HG02981 (cell line): Measurements from ENCODE around the gene CKM.
"Not testable (repeated sequence)": the region's sequence is repeated elsewhere in the genome, so short reads cannot be mapped to it uniquely, and the experiment has no call there.

ENCODE experiments used
- ATAC-seq: cut with Tn5 transposase; IDR thresholded peaks from one replicate; pipeline ENCODE4 v1.9.1; 2021; ENCODE audit warnings: mild to moderate bottlenecking, moderate library complexity; ENCODE audit not compliant: unreplicated experiment

The CKM gene

DNA sequence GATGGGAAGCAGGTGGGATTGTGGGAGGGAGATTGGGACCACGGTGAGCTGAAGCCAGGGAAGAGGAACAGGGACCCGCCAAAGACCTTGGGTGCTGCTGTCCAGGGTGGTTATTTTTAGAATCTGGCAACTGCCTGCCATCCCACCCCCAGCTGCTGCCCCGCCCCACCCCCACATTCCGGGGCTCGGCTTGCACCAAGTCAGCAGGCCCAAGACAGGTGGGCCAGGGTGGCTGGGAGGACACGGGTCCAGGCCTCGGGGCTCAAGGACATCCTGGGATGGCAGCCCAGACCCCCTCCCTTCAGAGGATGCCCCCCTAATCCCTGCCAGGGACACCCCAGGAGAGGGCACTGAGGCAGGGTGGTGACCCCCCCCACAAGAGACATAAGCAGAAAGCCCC lies 827 bp downstream of the CKM start:
- no peak for ATAC-seq

DNA sequence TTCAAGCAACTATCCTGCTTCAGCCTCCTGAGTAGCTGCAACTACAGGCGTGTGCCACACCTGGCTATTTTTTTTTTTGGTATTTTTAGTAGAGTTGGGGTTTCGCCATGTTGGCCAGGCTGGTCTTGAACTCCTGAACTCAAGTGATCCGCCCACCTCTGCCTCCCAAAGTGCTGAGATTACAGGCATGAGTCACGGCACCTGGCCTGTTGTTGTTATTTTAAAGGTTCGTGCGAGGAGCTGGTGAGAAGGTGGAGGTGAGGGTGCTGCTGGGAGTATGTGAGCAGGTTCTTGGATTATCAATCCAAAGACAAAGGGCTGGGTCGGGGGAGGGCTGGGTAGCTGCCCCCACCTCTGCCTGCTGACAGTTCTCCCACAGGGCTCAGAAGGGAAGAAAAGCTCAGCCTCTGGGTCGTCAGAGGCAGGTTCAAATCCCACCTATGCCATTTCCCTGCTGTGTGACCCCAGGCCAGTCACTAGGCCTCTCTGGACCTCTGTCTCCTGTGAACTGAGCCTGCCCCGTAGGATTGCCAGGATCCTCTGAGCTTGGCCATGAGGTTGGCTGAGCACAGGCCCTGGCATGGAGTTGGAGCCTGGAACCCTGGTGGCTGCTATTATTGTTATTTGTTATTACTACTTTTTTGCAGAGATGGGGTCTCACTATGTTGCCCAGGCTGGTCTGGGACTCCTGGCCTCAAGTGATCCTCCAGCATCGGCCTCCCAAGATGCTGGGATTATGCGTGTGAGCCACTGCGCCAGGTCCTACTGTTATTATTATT lies 1.5 kb downstream of the CKM start:
- ATAC-seq = no peak

DNA sequence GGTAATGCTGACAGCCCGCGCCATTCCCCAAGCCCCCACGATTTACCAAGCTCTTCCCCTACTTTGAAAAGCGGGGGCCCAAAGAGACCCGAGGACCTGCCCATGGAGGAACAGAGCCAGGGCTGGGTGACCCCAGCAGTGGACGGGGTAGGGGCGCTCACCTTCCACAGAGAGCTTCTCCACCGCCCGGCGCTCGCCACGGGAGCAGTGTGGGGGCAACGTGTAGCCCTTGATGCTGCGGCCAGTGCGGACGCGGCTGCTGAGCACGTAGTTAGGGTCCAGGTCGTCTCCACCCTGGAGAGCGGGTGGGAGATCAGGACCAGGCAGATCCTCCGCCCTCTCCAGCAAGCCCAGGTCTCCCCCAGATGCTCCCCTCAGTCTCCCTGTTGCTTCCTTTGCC lies 7.4 kb downstream of the CKM start:
- ATAC-seq = no peak

DNA sequence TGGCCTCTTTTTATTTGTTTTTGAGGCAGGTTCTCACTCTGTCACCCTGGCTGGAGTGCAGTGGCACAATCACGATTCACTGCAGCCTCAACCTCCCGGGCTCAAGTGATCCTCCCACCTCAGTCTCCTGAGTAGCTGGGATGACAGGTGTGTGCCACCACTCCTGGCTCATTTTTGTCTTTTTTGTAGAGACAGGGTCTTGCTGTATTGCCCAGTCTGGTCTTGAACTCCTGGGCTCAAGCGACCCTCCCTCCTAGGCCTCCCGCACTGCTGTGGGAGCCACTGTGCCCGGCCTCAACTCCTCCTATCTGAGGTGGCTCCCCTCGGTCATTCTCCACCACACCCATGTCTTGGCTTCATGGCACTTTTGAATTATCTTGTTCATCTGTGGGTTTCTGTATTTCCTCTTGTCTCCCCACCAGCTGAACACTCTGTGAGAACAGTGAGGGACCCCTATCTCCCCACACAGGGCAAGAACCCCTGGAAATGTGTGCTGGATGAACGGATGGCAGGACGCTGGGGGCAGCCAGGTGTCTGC lies 7.9 kb downstream of the CKM start:
- no peak for ATAC-seq

DNA sequence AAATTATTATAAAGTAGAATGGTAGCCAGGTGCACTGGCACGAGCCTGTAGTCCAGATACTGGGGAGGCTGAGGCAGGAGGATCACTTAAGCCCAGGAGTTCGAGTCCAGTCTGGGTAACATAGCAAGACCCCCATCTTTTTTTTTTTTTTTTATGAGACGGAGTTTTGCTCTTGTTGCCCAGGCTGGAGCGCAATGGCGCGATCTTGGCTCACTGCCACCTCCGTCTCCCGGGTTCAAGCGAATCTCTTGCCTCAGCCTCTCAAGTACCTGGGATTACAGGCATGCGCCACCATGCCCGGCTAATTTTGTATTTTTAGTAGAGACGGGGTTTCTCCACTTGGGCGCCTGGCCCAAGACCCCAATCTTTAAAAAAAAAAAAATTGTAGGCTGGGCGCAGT lies 10.4 kb downstream of the CKM start:
- ATAC-seq = not testable (repeated sequence)

DNA sequence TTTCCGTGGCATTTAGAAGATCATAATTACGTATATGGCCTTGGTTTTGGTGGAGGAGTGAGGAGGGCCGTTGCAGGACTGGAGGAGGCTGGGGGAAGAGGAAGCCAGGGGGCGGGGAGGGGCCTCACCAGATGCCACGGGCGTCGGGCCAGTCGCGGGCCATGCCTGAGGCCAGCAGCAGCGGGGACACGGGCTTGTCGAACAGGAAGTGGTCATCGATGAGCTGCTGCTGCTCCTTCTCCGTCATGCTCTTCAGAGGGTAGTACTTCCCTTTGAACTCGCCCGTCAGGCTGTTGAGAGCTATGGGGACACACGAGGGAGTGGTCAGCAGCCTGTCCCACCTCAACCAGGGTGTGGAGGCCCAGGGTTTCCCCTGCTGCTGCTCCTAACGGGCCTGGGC lies 11.1 kb downstream of the CKM start:
- ATAC-seq = no peak

DNA sequence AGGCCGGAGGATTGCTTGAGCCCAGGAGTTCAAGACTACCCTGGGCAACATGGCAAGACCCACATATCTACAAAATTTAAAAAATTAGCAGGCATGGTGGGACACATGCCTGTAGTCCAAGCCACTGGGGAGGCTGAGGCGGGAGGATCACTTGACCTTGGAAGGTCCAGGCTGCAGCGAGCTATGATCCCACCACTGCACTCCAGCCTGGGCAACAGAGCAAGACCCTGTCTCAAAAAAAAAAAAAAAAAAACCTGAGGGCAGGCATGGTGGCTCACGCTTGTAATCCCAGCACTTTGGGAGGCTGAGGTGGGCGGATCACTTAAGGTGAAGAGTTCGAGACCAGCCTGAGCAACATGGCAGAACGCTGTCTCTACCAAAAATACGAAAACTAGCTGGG lies 13.4 kb downstream of the CKM start:
- not testable (repeated sequence) for ATAC-seq

DNA sequence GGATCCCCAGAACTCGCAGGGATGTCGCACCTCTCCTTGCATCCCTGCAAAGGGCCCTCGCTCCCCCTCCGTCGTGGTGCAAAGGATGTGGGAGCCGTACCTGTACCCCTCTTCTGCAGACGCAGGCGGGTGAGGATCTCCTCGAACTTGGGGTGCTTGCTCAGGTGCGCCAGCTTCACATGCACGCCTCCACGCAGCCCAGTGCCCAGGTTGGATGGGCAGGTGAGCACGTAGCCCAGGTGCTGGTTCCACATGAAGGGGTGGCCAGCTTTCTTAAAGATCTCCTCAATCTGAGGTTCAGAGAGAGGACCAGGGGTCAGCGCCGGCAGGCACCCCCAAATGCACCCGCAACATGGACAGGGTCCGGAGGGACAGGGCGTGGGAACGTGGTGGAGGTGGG lies 15.3 kb downstream of the CKM start:
- ATAC-seq = no peak

DNA sequence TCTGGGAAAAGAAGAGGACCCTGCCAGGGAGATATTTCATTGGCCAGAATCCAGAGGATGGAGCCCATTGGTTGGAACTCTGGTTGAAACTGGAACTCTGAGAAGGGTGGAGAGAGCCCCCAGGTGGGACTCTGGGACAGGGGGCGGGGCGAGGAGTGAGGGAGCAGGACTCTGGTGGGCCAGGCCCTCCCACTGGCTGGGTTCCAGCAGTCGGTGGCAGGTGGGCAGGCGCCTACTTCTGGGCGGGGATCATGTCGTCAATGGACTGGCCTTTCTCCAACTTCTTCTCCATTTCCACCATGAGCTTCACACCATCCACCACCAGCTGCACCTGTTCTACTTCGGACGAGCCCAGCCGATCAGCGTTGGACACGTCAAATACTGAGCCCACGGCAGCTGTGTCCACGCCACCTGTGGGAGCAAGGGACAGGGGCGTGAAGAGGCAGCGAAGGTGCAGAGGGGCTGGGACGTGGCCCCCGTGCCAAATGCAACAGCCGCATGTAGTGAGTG lies 16.1 kb downstream of the CKM start:
- no peak for ATAC-seq

DNA sequence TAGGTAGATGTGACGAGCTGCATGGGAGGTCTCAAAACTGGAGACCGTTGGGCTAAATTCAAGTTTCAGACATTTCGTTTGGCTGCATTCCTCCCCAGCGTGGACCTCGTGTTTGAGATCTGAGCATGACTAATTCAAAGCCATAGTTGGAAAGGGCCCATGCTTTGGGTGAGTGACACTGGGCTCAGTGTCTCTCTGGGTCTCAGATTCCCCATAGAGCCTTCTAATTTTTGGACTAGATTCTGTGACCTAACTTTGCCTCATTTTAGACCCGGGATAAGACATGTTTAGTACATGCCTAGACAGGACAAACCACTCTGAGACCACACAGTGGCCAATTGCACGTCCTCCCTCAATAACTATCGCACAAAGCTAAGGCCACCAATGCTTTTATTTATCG lies 16.6 kb downstream of the CKM start:
- ATAC-seq = no peak

DNA sequence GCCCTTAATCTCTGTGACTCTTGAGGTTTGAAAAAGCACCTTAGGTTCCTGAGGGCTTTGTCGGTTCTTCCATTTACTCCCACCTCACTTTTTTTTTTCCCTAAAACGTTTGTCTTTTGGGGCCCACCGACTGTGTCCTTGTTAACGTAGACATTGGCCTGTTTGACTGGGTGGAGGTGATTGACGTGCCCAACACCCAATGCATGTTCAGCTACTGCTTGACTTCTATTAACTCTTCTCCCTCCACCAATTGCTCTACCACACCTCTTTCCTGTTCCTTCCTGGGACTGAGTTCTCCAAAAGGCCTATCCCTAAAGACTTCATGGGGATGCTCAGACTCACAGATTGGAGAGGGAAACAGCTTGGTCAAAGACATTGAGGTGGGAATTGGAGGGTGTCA lies 17.3 kb downstream of the CKM start:
- ATAC-seq = no peak

DNA sequence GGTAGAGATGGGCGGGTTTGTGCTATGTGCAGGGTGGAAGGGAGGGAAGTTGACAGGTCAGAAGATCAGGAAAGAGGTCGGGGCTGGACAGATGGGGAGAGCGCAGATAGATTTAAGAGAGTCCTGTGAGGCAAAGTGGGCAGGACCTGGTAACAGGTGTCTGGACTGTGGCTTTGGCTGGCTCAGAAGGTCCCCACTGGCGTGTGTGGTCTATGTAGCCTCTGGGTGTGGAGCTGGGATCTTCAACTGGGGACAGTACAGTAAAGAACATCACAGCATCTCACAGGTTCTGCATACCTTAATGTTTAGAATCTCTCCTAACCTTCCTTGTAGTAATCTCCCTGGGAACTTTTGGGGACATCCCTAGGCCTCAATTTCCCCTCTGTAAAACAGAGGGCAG lies 17.7 kb downstream of the CKM start:
- no peak for ATAC-seq

DNA sequence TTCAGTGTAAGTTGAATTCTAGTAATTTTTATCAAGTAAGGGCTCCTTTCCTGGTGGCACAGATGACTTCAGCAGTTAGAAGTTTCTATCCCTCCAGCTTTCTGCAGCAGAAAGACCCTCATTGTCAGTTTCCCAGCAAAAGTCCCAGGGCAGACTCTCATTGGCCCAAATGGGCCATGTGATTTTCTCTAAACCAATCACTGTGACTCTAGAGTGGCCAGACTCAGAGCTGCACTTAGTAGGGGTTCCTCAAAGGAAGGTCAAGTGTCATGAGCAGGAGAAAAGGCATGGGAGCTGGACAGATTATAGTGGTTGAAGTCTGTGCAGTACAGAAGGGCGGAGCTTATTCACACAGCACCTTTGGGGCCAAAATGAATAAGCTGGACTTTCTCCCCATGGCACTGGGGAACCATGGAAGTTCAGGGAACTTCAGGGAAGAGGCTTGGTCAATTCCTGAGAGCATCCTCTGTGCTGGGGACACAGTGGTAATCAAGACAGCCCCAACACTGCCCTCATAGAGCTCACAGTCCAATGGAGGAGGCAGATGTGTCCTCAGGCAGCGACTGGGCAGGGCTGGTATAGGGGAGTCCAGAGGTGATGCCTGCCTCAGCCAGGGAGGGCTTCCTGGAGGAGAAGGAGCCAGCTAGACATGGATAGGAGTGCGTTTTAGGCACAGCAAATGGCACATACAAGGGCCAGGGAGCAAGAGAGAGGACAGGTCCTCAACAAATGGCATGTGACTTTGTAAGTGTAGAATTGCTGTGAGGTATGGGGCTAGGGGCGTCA lies 18.3 kb downstream of the CKM start:
- no peak for ATAC-seq

DNA sequence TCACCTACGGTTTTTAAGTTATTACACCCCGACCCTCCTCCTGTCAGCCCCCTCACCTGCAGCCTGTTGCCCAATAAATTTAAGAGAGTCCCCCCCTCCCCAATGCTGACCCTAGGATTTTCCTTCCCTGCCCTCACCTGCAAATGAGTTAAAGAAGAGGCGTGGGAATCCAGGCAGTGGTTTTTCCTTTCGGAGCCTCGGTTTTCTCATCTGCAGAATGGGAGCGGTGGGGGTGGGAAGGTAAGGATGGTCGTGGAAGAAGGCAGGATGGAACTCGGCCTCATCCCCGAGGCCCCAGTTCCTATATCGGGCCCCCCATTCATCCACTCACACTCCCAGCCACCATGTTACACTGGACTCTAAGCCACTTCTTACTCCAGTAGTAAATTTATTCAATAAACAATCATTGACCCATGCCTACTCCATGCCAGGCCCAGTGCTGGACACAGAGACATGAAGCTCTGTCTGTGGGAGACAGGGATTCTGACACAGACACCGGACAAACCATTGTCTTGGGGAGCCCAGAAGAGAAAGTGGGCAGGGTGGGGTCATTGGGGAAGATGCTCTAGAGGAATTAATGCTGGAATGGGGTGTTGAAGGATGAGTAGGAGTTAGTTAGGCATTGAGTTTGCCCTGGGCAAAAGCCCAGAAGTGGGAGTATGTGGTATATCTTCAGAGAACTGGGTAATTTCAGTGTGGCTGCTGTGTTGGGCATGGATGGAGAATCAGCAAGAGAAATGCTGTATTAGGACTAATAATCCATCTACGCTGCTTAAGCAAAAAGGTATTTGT lies 19.2 kb downstream of the CKM start:
- no peak for ATAC-seq

DNA sequence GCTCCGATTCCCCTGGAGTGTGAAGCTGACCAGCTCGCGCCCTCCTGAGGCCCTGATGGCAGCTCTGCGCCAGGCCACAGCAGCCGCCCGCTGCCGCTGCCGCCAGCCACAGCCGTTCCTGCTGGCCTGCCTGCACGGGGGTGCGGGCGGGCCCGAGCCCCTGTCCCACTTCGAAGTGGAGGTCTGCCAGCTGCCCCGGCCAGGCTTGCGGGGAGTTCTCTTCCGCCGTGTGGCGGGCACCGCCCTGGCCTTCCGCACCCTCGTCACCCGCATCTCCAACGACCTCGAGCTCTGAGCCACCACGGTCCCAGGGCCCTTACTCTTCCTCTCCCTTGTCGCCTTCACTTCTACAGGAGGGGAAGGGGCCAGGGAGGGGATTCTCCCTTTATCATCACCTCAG lies 20.3 kb downstream of the CKM start:
- no peak for ATAC-seq

DNA sequence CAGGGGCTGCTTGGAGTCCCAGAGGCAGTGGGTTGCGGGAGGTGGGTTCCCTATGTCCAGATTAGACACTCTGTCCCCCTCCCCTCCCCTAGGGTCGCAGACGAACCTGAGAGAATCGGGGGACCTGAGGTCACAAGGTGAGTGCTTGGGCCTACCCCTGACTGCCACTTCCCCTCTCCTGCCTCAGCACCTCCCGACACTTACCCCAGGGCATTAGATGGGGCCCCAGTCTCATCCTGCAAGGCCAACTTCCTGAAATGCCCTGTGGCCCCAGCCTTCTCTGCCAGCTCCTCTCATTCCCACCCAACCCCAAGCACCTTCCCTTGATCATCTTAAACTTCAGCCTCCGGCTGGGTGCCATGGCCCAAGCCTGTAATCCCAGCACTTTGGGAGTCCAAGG lies 23.0 kb downstream of the CKM start:
- ATAC-seq = no peak

DNA sequence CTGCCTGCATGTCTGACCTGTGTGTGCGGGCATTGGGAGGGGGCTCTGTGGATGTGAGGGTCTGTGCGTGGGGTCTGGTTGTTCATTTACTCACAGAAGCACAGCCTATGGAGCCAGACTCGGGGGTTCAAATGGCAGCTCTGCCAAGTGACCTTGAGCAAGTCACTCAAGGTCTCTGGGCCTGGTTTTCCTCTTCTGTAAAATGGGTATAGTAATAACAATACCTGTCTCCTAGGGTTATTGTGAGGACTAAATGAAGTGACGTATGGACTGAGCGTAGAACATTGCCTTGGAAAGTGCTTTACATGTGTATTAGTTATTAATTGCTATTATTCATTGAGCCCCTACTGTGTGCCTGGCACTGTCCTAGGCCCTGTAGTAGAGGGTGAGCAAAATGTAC lies 24.4 kb downstream of the CKM start:
- ATAC-seq = no peak

DNA sequence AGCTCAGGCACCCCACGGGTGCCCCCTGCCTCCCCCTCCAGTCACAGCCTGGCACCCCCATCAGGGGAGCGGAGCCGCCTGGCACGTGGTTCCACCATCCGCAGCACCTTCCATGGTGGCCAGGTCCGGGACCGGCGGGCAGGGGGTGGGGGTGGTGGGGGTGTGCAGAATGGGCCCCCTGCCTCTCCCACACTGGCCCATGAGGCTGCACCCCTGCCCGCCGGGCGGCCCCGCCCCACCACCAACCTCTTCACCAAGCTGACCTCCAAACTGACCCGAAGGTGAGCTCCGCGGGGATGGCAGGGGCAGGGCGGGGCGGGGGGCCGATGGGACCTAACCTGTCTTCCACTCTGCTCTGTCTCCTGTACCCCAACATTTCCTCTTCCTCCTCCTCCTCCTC lies 25.0 kb downstream of the CKM start:
- ATAC-seq = no peak

DNA sequence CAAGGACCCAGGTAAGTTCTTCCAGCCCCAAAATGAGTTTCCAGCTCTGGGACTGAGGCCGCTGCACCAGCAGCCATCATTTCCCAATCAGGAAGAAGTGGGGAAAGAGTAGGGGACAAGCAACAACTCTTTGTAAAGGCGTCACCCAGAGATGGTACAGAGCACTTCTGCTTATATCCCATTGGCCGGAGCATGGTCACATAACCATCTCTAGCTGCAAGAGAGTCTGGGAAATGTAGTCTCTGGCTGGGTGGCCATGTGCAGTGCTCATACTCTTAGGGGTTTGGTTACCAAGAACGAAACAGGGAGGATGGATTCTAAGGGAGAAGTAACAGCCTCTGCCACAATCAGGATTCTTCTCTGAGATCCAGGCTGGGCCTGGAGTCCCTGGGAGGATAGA lies 26.3 kb downstream of the CKM start:
- no peak for ATAC-seq

DNA sequence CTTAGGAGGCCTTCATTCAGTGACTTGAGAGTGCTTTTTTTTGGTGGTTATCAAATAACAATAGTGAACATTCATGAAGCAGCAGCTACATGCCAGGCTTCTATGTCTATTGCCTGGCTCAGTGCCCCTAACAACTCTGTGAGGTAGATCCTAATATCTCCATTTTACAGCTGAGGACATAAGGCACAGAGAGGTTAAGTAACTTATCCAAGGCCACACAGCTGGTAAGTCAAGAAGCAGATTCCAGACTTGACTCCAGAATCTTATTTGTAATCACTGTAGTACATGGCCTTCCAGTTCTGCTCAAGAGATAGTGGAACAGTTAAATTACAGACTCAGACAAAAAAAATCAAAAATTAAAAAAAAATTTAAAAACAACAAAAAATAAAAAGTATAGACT lies 26.8 kb downstream of the CKM start:
- no peak for ATAC-seq

DNA sequence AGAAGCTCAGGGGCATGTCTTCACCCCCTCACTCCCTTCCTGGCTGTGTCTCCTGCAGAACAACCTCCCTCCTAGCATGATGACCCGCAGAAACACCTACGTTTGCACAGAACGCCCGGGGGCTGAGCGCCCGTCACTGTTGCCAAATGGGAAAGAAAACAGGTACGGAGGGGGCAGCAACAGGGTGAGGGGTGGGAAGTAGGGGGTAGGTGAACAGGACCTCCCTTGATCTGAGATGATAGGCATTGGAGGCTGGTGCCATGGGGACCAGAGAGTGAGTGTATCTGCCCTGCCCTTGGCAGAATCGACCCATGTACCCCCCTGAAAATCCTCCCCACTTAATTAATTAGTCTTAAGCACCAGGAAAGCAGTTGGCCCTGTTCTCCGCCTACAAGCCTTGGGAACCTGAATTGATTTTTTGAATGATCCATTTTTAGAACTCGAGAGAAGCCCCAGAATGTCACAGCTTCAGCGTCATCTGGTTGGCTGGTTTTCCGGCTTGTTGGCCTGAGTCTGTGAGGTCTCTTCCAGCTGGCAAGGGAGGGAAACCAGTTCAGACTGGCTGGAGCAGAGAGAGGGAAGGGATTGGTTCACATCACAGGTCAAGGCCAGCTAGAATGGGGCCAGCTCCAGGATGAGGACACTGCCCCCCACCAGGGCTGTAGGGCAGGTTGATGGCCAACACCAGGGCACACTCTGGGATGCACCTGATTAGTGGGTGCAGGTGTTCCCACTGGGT lies 28.2 kb downstream of the CKM start:
- ATAC-seq = no peak
